K562 (cell line): ENCODE data around the gene NCL. TPM values are rescaled to one million over a fixed set of nuclear protein-coding genes. Genes with fewer than 3 reads are reported as not detected.

Source experiments
- ATAC-seq: fragments of 200-7000 bp; cut with Tn5 transposase; 3 replicates; pipeline ENCODE4 v1.9.1; 2020; ENCODE audit warnings: moderate library complexity
- BruUV-seq: library from RNA; stranded (reverse); fragments of 400-500 nt; replicated peaks from 2 replicates; lab custom pipeline; 2021; lab: Mats Ljungman, UMichigan
- CTCF ChIA-PET: fragments of 300-600 bp; formaldehyde crosslinking; extraction: SDS; loops from one replicate; lab custom pipeline; 2021; ENCODE audit warnings: low intra/inter-chr PET ratio; lab: Yijun Ruan, JAX
- POLR2A ChIA-PET: fragments of 300-600, 350-650 bp; sonication (Branson Sonifier 250); formaldehyde crosslinking; extraction: SDS; loops from one replicate; lab custom pipeline; 2021; ENCODE audit warnings: antibody characterized with exemption, inconsistent platforms; lab: Yijun Ruan, JAX
- DNase-seq, 4 experiments: peaks; one replicate each; pipeline versions ENCODE4 v3.0.0 to v3.0.0-alpha.2; 2011 to 2018; ENCODE audit warnings: low spot score in 3 of 4, mixed read lengths in 3 of 4; ENCODE audit errors: extremely low read depth in 1 of 4
- FAIRE-seq: peaks from 2 replicates; lab custom pipeline; 2011; peaks lifted over from hg19 to GRCh38; lab: Jason Lieb, UNC
- H2AFZ ChIP-seq: 2 replicates; pipeline ENCODE4 v1.6.0; 2011; ENCODE audit warnings: low read depth, low read length, control low read depth, inconsistent platforms
- H3K27ac ChIP-seq: fragments of 200-600 bp; 3 replicates; pipeline ENCODE4 v1.8.0; 2011; ENCODE audit warnings: low read depth, mild to moderate bottlenecking, control low read depth, inconsistent platforms, low read length, moderate library complexity, mixed read lengths; ENCODE audit errors: extremely low read depth
- H3K27me3 ChIP-seq, 2 experiments: fragments of 300-600 bp in 1 of 2; 2 replicates in 1 of 2; 3 replicates in 1 of 2; pipeline versions ENCODE4 v1.6.0 to v1.8.0; 2011; ENCODE audit warnings: inconsistent platforms in 2 of 2, low read length in 2 of 2, mild to moderate bottlenecking in 1 of 2, mixed read lengths in 1 of 2, moderate library complexity in 1 of 2; ENCODE audit not compliant: control insufficient read depth in 2 of 2, insufficient read depth in 2 of 2
- H3K36me3 ChIP-seq: fragments of 300-600 bp; 3 replicates; pipeline ENCODE4 v1.8.0; 2011; ENCODE audit warnings: mild to moderate bottlenecking, low read length, inconsistent platforms; ENCODE audit not compliant: control insufficient read depth, insufficient read depth
- H3K4me1 ChIP-seq, 2 experiments: fragments of 200-600 bp in 1 of 2; replicated peaks in 1 of 2; 2 replicates in 1 of 2; 3 replicates in 1 of 2; pipeline versions ENCODE4 v1.5.1 to v1.8.0; 2011; ENCODE audit warnings: inconsistent platforms in 2 of 2, low read length in 2 of 2, mild to moderate bottlenecking in 1 of 2, mixed read lengths in 1 of 2, moderate library complexity in 1 of 2; ENCODE audit not compliant: control insufficient read depth in 2 of 2, insufficient read depth in 2 of 2
- H3K4me2 ChIP-seq: 2 replicates; pipeline ENCODE4 v1.6.1; 2011; ENCODE audit warnings: low read length, control low read depth, inconsistent platforms, mixed read lengths; ENCODE audit not compliant: insufficient read depth
- H3K4me3 ChIP-seq: fragments of 200-600 bp; sonication (generic), shearing (Covaris generic); 2 replicates; pipeline ENCODE4 v1.5.1; 2016; ENCODE audit warnings: control low read depth, inconsistent platforms
- H3K79me2 ChIP-seq: fragments of 200-600 bp; 3 replicates; pipeline ENCODE4 v1.8.0; 2011; ENCODE audit warnings: low read length, inconsistent platforms; ENCODE audit not compliant: control insufficient read depth, insufficient read depth
- H3K9ac ChIP-seq, 2 experiments: 2 replicates each; pipeline versions ENCODE4 v1.6.0 to v1.6.1; 2011; ENCODE audit warnings: low read depth in 2 of 2, low read length in 2 of 2, control low read depth in 1 of 2, inconsistent platforms in 1 of 2, mild to moderate bottlenecking in 1 of 2, mixed read lengths in 1 of 2; ENCODE audit not compliant: insufficient read depth in 1 of 2
- H3K9me1 ChIP-seq: one replicate; pipeline ENCODE4 v1.6.0; 2011; ENCODE audit warnings: inconsistent platforms, mild to moderate bottlenecking, low read length, moderate library complexity; ENCODE audit not compliant: control insufficient read depth, insufficient read depth
- H3K9me3 ChIP-seq: replicated peaks from 2 replicates; pipeline ENCODE4 v1.5.1; 2011; ENCODE audit warnings: low read depth, low read length, inconsistent platforms; ENCODE audit not compliant: control insufficient read depth, insufficient read depth
- H4K20me1 ChIP-seq: replicated peaks from 2 replicates; pipeline ENCODE4 v1.6.1; 2011; ENCODE audit warnings: low read length, inconsistent platforms, mixed read lengths; ENCODE audit not compliant: control insufficient read depth, insufficient read depth
- ERF ChIP-seq: fragments of 450-650 bp; formaldehyde crosslinking; IDR thresholded peaks from 2 replicates; pipeline ENCODE4 v1.4.0; 2020; ENCODE audit warnings: mild to moderate bottlenecking, mixed read lengths
- KAT2B ChIP-seq: IDR thresholded peaks from one replicate; pipeline ENCODE4 v1.6.1; 2012; ENCODE audit warnings: low read depth, mild to moderate bottlenecking, control low read depth, inconsistent platforms, low read length, moderate library complexity
- MCM2 ChIP-seq: fragments of 450-650 bp; IDR thresholded peaks from 2 replicates; pipeline ENCODE4 v1.6.1; 2017; ENCODE audit warnings: low read depth, mild to moderate bottlenecking
- YY1 ChIP-seq, 3 experiments: IDR thresholded peaks; 2 replicates each; pipeline ENCODE4 v1.6.1; 2011; ENCODE audit warnings: low read length in 2 of 3, mild to moderate bottlenecking in 2 of 3, moderate library complexity in 2 of 3, borderline replicate concordance in 1 of 3, control low read depth in 1 of 3, low read depth in 1 of 3; ENCODE audit not compliant: insufficient read depth in 3 of 3, insufficient replicate concordance in 2 of 3, control insufficient read depth in 1 of 3, insufficient read length in 1 of 3; ENCODE audit errors: extremely low read depth in 1 of 3
- WGBS: fragments of 100-300 bp; shearing (Covaris generic); methylation state at CpG from one replicate; pipeline ENCODE4 v1.1.6; 2016; ENCODE audit warnings: low coverage, mixed read lengths; ENCODE audit not compliant: insufficient coverage; ENCODE audit errors: missing lambda C conversion rate; 5-methylcytosine and 5-hydroxymethylcytosine counted together
- in situ Hi-C: fragments of 300-500 bp; cut with MboI; formaldehyde crosslinking; loops from 4 replicates; pipeline ENCODE4 v1.15.0; 2018; ENCODE audit warnings: inconsistent platforms, mixed read lengths
- intact Hi-C: fragments of 100-400 bp; cut with micrococcal nuclease; formaldehyde crosslinking; loops from 2 replicates; pipeline ENCODE4 v1.14.2; 2022
- polyA plus RNA-seq, 8 experiments: library from polyadenylated mRNA; depleted of rRNA in 4 of 8; stranded (reverse) in 5 of 8; unstranded in 3 of 8; fragments of >200 nt; fragmentation: Nextera tagmentation in 2 of 8; fragmentation: Illumina TruSeq in 1 of 8; extraction: Ambion mirVana in 2 of 8; extraction: Trizol in 1 of 8; gene quantifications; 2 replicates each; pipeline versions ENCODE4 v1.2.1 to v1.2.3, GENCODE V29; 2011 to 2014; ENCODE audit warnings: inconsistent platforms in 1 of 8, missing spikeins in 1 of 8
- total RNA-seq, 7 experiments: library from RNA; depleted of rRNA in 6 of 7; stranded (reverse); fragments of >200 nt in 6 of 7; fragmentation: Illumina TruSeq in 2 of 7; extraction: Trizol in 2 of 7; gene quantifications; 2 replicates each; pipeline versions ENCODE4 v1.2.1 to v1.2.3, GENCODE V29; 2011 to 2021; ENCODE audit warnings: low replicate concordance in 1 of 7

The NCL gene
- total and polyA plus RNA-seq, 9 of the 15 experiments (the other 6 are each of a cell fraction or from before 2014, with no cell fraction given), result 80.9 to 732 (median 361) TPM

DNA sequence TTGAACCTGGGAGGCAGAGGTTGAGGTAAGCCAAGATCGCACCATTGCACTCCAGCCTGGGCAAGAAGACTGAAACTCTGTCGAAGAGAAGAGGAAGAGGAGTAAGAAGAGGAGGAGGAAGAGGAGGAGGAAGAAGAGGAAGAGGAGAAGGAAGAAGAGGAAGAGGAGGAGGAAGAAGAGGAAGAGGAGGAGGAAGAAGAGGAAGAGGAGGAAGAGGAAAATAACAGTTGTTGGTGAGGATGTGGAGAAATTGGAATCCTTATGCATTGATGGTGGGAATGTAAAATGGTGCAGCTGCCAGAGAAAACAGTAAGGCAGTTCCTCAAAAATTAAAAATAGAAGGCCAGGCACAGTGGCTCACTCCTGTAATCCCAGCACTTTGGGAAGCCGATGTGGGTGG lies 8.5 kb upstream of the NCL start:
- H3K4me1 ChIP-seq, result peaks cover 3 to 4% of the 10 kb centered on the region in 2 experiments; a peak in 4 of 5 replicates
- ATAC-seq, result no peak
- no peak overlapping the region for H3K4me2 ChIP-seq
- ChIA-PET CTCF (no interaction called here), POLR2A (interaction anchor here (1.2 kb wide), 1 partner anchor 8 kb away, joined by 4 read pairs; the partner anchor contains the start of gene NCL)
- no peaks in the 10 kb centered on the region for H3K36me3 ChIP-seq
- no peak overlapping the region for H2AFZ ChIP-seq
- H3K27me3 ChIP-seq, result no peaks in the 10 kb centered on the region
- 56% methylated on average over 2 of the region's 3 CpGs for WGBS
- H3K27ac ChIP-seq, result no peak overlapping the region
- no peak for FAIRE-seq
- intact Hi-C loops, result no loop called here
- H3K4me3 ChIP-seq, result no peak overlapping the region
- no peak overlapping the region for H3K9ac ChIP-seq
- no peaks in the 10 kb centered on the region for H3K9me3 ChIP-seq
- H4K20me1 ChIP-seq, result no peaks in the 10 kb centered on the region
- no TSS peak for BruUV-seq
- H3K79me2 ChIP-seq, result no peaks in the 10 kb centered on the region
- in situ Hi-C loops, result no loop called here
- TF ChIP-seq YY1 (IDR thresholded peaks at IDR 0.05; ENCODE audit: borderline replicate concordance in 1 of 3, control insufficient read depth in 1 of 3, extremely low read depth in 1 of 3, insufficient read depth in 3 of 3, insufficient read length in 1 of 3, insufficient replicate concordance in 2 of 3, low read depth in 1 of 3, low read length in 2 of 3), result no peak
- no peak for TF ChIP-seq ERF
- TF ChIP-seq KAT2B, result no peak
- no peak for TF ChIP-seq MCM2
- no peaks in the 10 kb centered on the region for H3K9me1 ChIP-seq
- DNase-seq, result no peak
